ENCODE data around the gene PGS1. TPM values are rescaled to one million over a fixed set of nuclear protein-coding genes. Genes with fewer than 3 reads are reported as not detected.

Gene PGS1
- total and polyA plus RNA-seq, 2 of the 8 experiments (the other 6 are each of a cell fraction or from before 2014, with no cell fraction given) = 46.7 to 60.0 TPM

DNA sequence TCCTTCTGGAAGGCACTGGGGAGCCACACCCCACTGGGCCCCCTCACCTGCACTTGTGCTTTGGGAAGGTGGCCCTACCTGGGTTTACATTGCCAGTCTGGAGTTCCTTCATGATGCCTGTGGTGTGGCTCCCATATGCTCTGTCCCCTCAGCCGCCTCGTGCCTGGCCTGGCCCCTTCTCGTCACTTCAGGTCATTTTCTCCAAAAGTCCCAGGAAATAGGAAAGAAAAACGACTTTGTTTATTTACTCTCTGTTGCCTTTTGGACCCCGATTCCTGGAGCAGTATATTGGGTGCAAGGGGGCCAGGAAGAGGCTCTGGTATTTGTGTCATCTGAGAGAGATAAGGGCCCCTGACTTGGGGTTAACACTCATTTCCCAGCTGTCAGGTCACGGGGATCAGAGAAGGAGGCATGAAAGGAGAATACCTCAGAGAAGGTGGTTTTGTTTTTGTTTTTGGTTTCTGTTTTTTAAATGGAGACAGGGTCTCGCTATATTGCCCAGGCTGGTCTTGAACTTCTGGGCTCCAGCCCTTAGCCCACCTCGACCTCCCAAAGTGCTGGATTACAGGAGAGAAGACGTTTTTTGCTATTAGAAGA, 23.3 kb upstream of the PGS1 start (continued):
- TF ChIP-seq RNF2 (IDR thresholded peaks at IDR 0.05; ENCODE audit: borderline replicate concordance, low read depth, low read length, missing control alignments, poor library complexity, severe bottlenecking) = no peak
- no peak for TF ChIP-seq TCF12 (IDR thresholded peaks at IDR 0.05; ENCODE audit: low read depth, low read length)
- no peak for TF ChIP-seq CHD2 (IDR thresholded peaks at IDR 0.05; ENCODE audit: low read length)
- TF ChIP-seq PHF8 (conservative IDR thresholded peaks at IDR 0.05; ENCODE audit: low read depth, low read length) = no peak
- no peak for TF ChIP-seq KDM1A (IDR thresholded peaks at IDR 0.05; ENCODE audit: borderline replicate concordance, low read length)
- TF ChIP-seq TAF1 (IDR thresholded peaks at IDR 0.05; ENCODE audit: low read depth, low read length) = no peak
- TF ChIP-seq ASH2L (IDR thresholded peaks at IDR 0.05; ENCODE audit: low read length) = no peak
- TF ChIP-seq KDM5A (IDR thresholded peaks at IDR 0.05; ENCODE audit: low read length) = no peak
